Uterus (tissue), 4 donors: ENCODE data around the gene KRTAP22-1. TPM values are rescaled to one million over a fixed set of nuclear protein-coding genes. Genes with fewer than 3 reads are reported as not detected.

Experiments used
- DNase-seq, 2 donors: peaks; one replicate each; pipeline ENCODE4 v3.0.0-alpha.2; 2019 to 2020
- H3K27ac ChIP-seq, 2 donors: fragments of 200-600 bp; sonication (generic); 1 replicate in 1 of 2; 2 replicates in 1 of 2; pipeline ENCODE4 v1.5.1; 2016 to 2018
- H3K27me3 ChIP-seq, 2 donors: fragments of 200-600 bp; sonication (generic); one replicate each; pipeline ENCODE4 v1.5.1; 2018 to 2019; ENCODE audit warnings: control low read depth in 1 of 2
- H3K36me3 ChIP-seq, 2 donors: fragments of 200-600 bp; sonication (generic); one replicate each; pipeline ENCODE4 v1.5.1; 2019; ENCODE audit warnings: control low read depth in 1 of 2
- H3K4me1 ChIP-seq, 2 donors: fragments of 200-600 bp; sonication (generic); one replicate each; pipeline ENCODE4 v1.5.1; 2018 to 2019; ENCODE audit warnings: control low read depth in 1 of 2
- H3K4me3 ChIP-seq, 2 donors: fragments of 200-600 bp; sonication (generic); 1 replicate in 1 of 2; 2 replicates in 1 of 2; pipeline ENCODE4 v1.5.1; 2018 to 2019; ENCODE audit warnings: mild to moderate bottlenecking in 1 of 2
- H3K9me3 ChIP-seq, 2 donors: fragments of 200-600 bp; sonication (generic); one replicate each; pipeline ENCODE4 v1.5.1; 2019; ENCODE audit warnings: control low read depth in 1 of 2
- CTCF ChIP-seq, 4 experiments: fragments of 200-600 bp in 2 of 4; fragments of 450-650 bp in 2 of 4; sonication (generic) in 2 of 4; IDR thresholded peaks; one replicate each; pipeline ENCODE4 v1.5.1; 2016 to 2019; ENCODE audit warnings: antibody characterized with exemption in 4 of 4, mild to moderate bottlenecking in 2 of 4, moderate library complexity in 1 of 4
- POLR2A ChIP-seq, 2 donors: fragments of 450-650 bp; IDR thresholded peaks; one replicate each; pipeline ENCODE4 v1.6.1; 2016; ENCODE audit warnings: antibody characterized with exemption in 2 of 2, mild to moderate bottlenecking in 1 of 2, moderate library complexity in 1 of 2
- intact Hi-C: fragments of 100-400 bp; cut with DNase I; formaldehyde crosslinking; loops from one replicate; pipeline ENCODE4 v1.15.1; 2023; ENCODE audit warnings: low total_unique reads
- small RNA-seq: library from RNA; depleted of rRNA; stranded (forward); fragments of <200 nt; gene quantifications from one replicate; pipeline ENCODE3, GENCODE V24; 2016
- total RNA-seq, 4 donors: library from RNA; depleted of rRNA in 3 of 4; stranded (reverse); fragments of >200 nt in 3 of 4; gene quantifications; one replicate each; pipeline versions ENCODE4 v1.1.0 to v1.2.4, GENCODE V29; 2014 to 2023
- donor health status: DM: yes; HTN: yes; CAD: no.

The KRTAP22-1 gene
- total RNA-seq, 4 donors from 2014 or later = not detected

GRCh38 chr21:30629200-30629599 lies 28.3 kb downstream of the KRTAP22-1 start:
- TF ChIP-seq POLR2A (IDR thresholded peaks at IDR 0.05) (no peak), CTCF (IDR thresholded peaks at IDR 0.05) (no peak)
- no peak for DNase-seq
- Histone ChIP-seq H3K36me3 (no peaks in the 10 kb centered on the region), H3K27me3 (no peaks in the 10 kb centered on the region), H3K4me3 (no peak overlapping the region), H3K4me1 (no peaks in the 10 kb centered on the region), H3K27ac (no peak overlapping the region), H3K9me3 (no peaks in the 10 kb centered on the region)
- intact Hi-C loops = no loop called here

GRCh38 chr21:30634906-30635305 lies 34.0 kb downstream of the KRTAP22-1 start, which contains the start of gene KRTAP20-2:
Gene KRTAP20-2, plus strand, starts transcription at chr21:30635206. Its CDS starts 58 bp downstream, at chr21:30635264.
- H3K4me1 ChIP-seq = no peaks in the 10 kb centered on the region
- no peaks in the 10 kb centered on the region for H3K27me3 ChIP-seq
- intact Hi-C loops = no loop called here
- H3K9me3 ChIP-seq = no peaks in the 10 kb centered on the region
- no peak within 1 kb of the TSS for H3K4me3 ChIP-seq
- H3K27ac ChIP-seq = no peak within 1 kb of the TSS
- TF ChIP-seq POLR2A (IDR thresholded peaks at IDR 0.05) = no peak
- no peaks in the 10 kb centered on the region for H3K36me3 ChIP-seq
- no peak for DNase-seq

- DNase-seq = no peak
- H3K27me3 ChIP-seq = no peaks in the 10 kb centered on the region
- intact Hi-C loops = no loop called here
- H3K4me3 ChIP-seq = no peak overlapping the region
- H3K4me1 ChIP-seq = no peaks in the 10 kb centered on the region
- no peak overlapping the region for H3K27ac ChIP-seq
- H3K9me3 ChIP-seq = no peaks in the 10 kb centered on the region
- no peak for TF ChIP-seq CTCF (IDR thresholded peaks at IDR 0.05)
- no peak for TF ChIP-seq POLR2A (IDR thresholded peaks at IDR 0.05)
- no peaks in the 10 kb centered on the region for H3K36me3 ChIP-seq
Observed at GRCh38 chr21:30638686-30639085, 37.8 kb downstream of the KRTAP22-1 start.

GRCh38 chr21:30642564-30642963 lies 41.7 kb downstream of the KRTAP22-1 start, which contains the start of gene KRTAP20-3:
Gene KRTAP20-3, plus strand, starts transcription at chr21:30642864.
- intact Hi-C loops = no loop called here
- no peaks in the 10 kb centered on the region for H3K27me3 ChIP-seq
- TF ChIP-seq POLR2A (IDR thresholded peaks at IDR 0.05) (no peak), CTCF (IDR thresholded peaks at IDR 0.05) (no peak)
- no peak within 1 kb of the TSS for H3K4me3 ChIP-seq
- no peak within 1 kb of the TSS for H3K27ac ChIP-seq
- H3K4me1 ChIP-seq = no peaks in the 10 kb centered on the region
- DNase-seq = no peak
- H3K36me3 ChIP-seq = no peaks in the 10 kb centered on the region
- no peaks in the 10 kb centered on the region for H3K9me3 ChIP-seq

GRCh38 chr21:30646904-30647414 lies 46.1 kb downstream of the KRTAP22-1 start:
- Histone ChIP-seq H3K27ac (no peak overlapping the region), H3K4me3 (no peak overlapping the region), H3K27me3 (no peaks in the 10 kb centered on the region), H3K4me1 (no peaks in the 10 kb centered on the region), H3K9me3 (no peaks in the 10 kb centered on the region), H3K36me3 (no peaks in the 10 kb centered on the region)
- intact Hi-C loops = no loop called here
- no peak for DNase-seq
- no peak for TF ChIP-seq POLR2A (IDR thresholded peaks at IDR 0.05)
- TF ChIP-seq CTCF (IDR thresholded peaks at IDR 0.05) = no peak

Small RNA genes within 50 kb of the gene (small RNA-seq; reads per million reads assigned to genes)
- gene KRTAP20-1 (not detected), gene KRTAP20-3 (not detected), gene KRTAP20-4 (not detected), gene KRTAP22-1 (not detected), gene KRTAP22-2 (not detected)

Other genes with a start within 250 kb of the KRTAP22-1 start
- gene KRTAP13-2, start 228.8 kb upstream of the KRTAP22-1 start, total RNA-seq = not detected
- not detected for gene KRTAP13-1, start 205.1 kb upstream of the KRTAP22-1 start, total RNA-seq
- not detected for gene KRTAP13-3, start 175.2 kb upstream of the KRTAP22-1 start, total RNA-seq
- not detected for gene KRTAP13-4, start 170.9 kb upstream of the KRTAP22-1 start, total RNA-seq
- gene KRTAP15-1, start 160.8 kb upstream of the KRTAP22-1 start, total RNA-seq = not detected
- not detected for gene KRTAP19-1, start 120.7 kb upstream of the KRTAP22-1 start, total RNA-seq
- not detected for gene KRTAP19-2, start 113.7 kb upstream of the KRTAP22-1 start, total RNA-seq
- not detected for gene KRTAP19-3, start 109.1 kb upstream of the KRTAP22-1 start, total RNA-seq
- not detected for gene KRTAP19-4, start 103.9 kb upstream of the KRTAP22-1 start, total RNA-seq
- not detected for gene KRTAP19-5, start 98.9 kb upstream of the KRTAP22-1 start, total RNA-seq
- not detected for gene KRTAP19-6, start 59.2 kb upstream of the KRTAP22-1 start, total RNA-seq
- not detected for gene KRTAP19-7, start 39.8 kb upstream of the KRTAP22-1 start, total RNA-seq
- gene KRTAP22-2, start 10.7 kb upstream of the KRTAP22-1 start, total RNA-seq = not detected
- not detected for gene KRTAP6-3, start 8.6 kb upstream of the KRTAP22-1 start, total RNA-seq
- gene KRTAP6-2, start 2.2 kb upstream of the KRTAP22-1 start, total RNA-seq = not detected
- not detected for gene KRTAP6-1, start 12.8 kb downstream of the KRTAP22-1 start, total RNA-seq
- not detected for gene KRTAP20-1, start 15.3 kb downstream of the KRTAP22-1 start, total RNA-seq
- not detected for gene KRTAP20-4, start 19.5 kb downstream of the KRTAP22-1 start, total RNA-seq
- gene KRTAP20-2, start 34.1 kb downstream of the KRTAP22-1 start, total RNA-seq = not detected
- gene KRTAP20-3, start 41.8 kb downstream of the KRTAP22-1 start, total RNA-seq = not detected
- not detected for gene KRTAP21-3, start 117.7 kb downstream of the KRTAP22-1 start, total RNA-seq
- not detected for gene KRTAP21-2, start 146.2 kb downstream of the KRTAP22-1 start, total RNA-seq
- gene KRTAP21-1, start 154.3 kb downstream of the KRTAP22-1 start, total RNA-seq = not detected
- not detected for gene KRTAP8-1, start 212.2 kb downstream of the KRTAP22-1 start, total RNA-seq
- gene KRTAP7-1, start 228.7 kb downstream of the KRTAP22-1 start, total RNA-seq = not detected